Measurements from ENCODE around the gene LRGUK.
"Not testable (repeated sequence)": the region's sequence is repeated elsewhere in the genome, so short reads cannot be mapped to it uniquely, and the experiment has no call there.

LRGUK gene
- total RNA-seq, result 0.26 to 0.66 reads per million in 2 experiments

DNA sequence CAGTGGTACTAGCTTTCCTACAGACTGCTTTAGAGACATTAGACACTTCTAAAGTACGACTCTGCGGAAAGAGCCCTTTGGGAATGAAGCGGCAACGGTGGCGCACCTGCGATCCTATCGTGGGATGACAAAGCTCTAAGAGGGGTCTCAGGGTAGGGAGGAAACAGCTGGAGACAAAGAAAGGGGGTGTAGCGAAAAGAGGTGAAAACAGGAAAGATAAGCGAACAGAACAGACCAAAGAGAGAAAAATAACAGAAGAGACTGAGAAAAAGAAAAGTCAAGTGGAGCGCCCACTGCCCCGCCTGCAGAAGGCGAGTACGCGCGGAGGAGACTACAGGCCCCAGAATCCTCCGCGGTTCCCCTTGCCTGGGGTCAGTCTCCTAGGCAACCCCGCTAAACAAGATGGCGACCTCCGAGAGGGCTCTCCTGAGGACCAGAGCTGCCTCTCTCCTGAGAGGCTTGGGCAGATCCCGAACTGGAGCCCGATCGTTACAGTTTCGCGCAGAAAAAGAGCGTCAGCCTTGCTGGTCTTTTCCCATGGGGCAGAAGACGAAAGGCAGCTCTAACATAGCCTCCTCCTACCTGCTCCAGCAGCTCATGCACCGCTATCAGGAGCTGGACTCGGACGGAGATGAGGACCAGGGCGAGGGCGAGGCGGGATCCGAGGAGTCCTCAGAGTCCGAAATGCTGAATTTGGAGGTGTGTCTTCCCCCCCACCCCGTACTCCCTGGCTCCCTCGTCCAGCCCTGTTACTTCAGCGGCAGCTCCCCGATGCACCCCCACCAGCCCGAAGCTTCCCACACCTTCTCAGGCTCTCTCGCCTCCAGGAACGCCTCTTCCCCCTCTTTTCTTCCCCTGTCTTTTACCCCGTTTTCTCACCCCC is at the start of gene LRGUK:
LRGUK (plus strand) TSS at position 375 of the 883 bp plus-strand sequence; CDS start at position 403, 28 bp downstream.
- DNase-seq (ENCODE audit: low read depth), result peak; percentile 67

DNA sequence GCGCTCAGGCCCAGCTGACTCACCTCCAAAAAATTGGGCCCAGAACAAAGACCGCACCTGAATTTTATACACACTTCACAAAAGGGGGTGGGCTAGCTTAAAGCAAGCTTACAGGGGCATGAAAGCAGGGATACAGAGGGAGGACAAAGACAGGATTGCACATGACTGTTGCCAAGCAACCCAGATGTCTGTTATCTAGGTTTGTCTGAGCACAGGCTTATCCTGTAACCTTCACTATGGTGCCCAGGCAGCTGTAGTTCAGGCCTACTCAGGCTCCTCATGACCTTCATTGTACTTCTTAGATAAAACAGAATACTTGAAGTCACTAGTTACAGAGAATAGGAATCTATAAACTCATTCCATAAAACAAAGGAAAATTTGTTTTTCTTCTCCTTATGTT is 49.6 kb upstream of the LRGUK start:
- DNase-seq (ENCODE audit: low read depth), result not testable (repeated sequence)

DNA sequence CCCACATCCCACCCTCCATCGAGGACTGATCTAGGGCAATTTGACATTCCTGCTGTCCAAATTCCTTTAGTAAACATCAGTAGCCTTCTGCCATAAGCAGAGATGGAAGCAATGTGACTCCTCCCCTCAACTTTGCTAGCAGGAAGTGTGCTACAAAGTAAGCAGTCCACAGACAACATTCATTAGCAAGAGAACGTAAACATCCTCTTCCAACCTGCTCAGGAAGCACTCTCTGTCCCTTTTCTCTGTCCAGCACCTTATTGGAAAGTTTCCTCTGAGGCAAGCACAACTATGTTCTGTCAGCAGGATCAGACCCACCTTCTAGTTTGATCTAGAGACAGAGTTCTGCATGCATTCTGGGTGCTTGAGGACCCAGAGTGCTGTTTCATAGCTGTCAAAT is 48.1 kb upstream of the LRGUK start:
- DNase-seq (ENCODE audit: low read depth), result no peak

DNA sequence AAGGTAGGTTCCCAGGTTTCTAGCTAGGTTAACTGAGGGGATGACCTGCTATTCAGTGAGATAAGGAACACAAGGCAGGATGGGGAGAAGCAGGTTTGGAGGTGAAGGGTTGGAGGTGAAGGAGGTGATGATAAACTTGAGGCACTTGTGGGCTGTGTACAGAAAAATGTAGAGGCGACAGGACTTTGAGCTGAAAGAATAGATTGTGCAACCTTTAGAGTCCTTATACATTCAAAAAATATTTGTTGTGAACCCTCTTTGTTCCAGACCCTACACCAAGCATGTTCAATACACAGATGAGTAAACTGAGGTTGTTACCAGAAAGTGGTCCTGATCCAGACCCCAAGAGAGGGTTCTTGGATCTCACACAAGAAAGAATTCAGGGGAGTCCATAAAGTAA is 45.4 kb upstream of the LRGUK start:
- no peak for DNase-seq (ENCODE audit: low read depth)

DNA sequence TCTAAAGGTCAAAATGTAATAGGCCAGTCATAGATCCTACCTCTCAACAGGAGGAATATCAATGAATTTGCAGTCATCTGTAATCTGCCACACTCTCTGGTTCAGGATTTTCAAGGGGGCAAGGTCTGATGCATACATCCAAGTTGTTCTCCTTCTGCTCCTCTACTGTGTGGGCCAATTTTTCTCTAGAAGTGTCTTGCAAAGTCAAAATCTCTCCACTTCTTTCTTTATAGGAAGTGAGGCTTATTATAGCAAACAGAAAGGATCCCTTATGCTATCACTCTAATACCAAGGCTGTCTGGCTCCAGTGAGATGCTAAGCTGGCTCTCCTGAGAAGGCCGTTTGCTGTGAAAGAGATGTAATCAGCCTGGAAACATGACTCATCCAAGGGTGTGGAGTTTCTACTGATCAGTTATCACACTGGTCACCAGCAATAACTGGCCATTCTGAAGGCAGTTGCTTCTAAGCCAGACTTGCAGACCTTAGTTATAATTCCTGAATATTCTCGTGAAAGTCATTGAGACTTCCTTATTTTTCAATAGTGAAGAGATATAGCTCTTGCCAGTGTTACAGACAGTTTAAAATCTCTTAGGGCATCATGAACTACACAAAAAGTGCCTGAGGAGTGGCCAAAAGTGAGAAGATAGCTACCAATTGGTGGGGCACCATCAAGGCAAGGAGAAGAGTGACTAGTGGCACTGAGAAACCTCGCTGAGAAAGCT is 43.2 kb upstream of the LRGUK start:
- no peak for DNase-seq (ENCODE audit: low read depth)

- no peak for DNase-seq (ENCODE audit: low read depth)
These were observed 42.5 kb upstream of the LRGUK start for GRCh38 chr7:134084488-134085144.

GRCh38 chr7:134085311-134085710 is 41.8 kb upstream of the LRGUK start:
- no peak for DNase-seq (ENCODE audit: low read depth)

DNA sequence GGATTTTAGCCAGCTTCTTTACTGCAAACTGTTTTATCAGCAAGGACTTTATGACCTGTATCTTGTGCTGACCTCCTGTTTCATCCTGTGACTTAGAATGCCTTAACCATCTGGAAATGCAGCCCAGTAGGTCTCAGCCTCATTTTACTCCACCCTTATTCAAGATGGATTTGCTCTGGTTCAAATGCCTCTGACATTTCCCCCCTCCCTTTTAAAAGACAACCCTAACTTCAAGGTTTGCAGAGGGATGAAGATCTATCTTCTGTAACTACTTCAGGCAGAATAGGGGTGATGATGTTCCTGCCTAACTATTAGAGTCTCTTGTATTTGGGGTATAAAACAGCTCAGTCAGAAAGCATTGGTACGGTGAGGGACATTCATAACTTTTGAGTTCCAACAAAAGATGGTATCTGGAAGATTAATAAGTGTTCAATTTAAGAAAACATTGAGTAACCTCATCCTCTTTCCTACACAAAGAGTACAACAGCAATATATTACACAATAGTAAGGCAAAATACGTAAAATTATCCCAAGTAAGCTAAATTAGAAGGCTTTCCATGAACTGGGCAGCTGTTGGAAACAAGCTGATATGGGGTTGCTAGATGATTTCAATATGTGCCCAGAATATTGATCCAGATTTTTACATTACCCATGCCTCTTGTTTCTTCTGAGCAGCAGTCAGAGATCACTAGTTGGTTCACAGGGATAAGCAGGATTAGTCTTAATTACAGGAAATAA is 40.0 kb upstream of the LRGUK start:
- no peak for DNase-seq (ENCODE audit: low read depth)

DNA sequence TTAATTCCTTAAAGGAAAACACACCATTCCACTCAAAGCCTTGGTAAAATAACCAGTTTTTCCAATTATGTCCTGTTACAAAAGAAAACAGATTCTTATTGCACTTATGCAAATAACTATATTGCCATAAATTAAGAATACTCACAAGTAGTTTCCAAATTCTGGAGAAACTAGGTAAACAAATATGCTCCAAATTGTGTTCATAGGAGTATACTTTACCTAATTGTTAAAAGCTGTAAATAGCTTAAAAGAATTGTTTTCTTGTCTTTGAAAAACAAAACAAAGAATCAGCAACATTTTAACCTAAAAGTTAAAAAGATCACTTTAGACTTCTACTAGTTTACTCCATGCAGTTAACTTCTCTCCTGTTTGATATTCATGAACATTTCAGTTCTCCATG is 38.9 kb upstream of the LRGUK start:
- no peak for DNase-seq (ENCODE audit: low read depth)

DNA sequence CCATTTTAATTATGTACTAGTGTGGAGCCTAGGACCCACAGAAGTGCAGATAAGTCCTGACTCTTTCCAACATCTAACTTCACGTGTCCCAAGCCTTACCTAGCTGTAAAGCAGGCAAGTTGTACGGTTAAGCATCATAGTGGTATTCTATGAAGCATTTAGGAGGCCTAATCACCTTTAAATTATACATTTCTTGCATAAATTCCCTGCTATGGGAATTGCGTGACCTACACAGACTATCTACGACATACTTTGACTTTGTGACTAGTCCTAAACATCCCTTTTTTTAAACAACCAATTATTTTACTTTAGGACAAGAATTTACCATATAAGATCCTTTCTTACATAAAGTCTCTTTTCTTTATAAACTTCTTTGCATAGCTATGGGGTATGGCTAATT is 37.7 kb upstream of the LRGUK start:
- DNase-seq (ENCODE audit: low read depth), result no peak

GRCh38 chr7:134098072-134098471 is 29.1 kb upstream of the LRGUK start:
- DNase-seq (ENCODE audit: low read depth), result no peak

GRCh38 chr7:134101716-134102115 is 25.4 kb upstream of the LRGUK start:
- no peak for DNase-seq (ENCODE audit: low read depth)

- DNase-seq (ENCODE audit: low read depth), result no peak
These were observed 23.0 kb upstream of the LRGUK start for GRCh38 chr7:134104166-134104565.

GRCh38 chr7:134105841-134106240 is 21.3 kb upstream of the LRGUK start:
- DNase-seq (ENCODE audit: low read depth), result no peak

DNA sequence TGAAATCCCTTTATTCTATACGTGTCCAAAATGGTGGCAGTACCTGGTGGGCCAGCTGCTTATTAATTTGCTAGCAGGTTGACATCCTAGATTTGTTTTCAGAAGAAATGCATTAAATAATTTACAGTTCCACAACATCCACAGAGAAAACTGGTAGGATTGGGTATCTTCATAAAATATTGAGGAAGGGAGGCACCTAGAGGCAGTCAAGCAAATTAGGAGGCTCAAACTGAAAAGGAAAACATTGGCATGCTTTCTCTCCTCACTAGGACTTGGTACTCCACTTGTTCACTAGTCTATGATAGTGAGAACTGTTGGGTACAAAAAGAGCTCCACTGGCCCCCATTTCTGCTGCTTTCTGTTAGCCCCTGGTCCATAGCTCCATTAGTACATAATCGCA is 18.3 kb upstream of the LRGUK start:
- DNase-seq (ENCODE audit: low read depth), result no peak

DNA sequence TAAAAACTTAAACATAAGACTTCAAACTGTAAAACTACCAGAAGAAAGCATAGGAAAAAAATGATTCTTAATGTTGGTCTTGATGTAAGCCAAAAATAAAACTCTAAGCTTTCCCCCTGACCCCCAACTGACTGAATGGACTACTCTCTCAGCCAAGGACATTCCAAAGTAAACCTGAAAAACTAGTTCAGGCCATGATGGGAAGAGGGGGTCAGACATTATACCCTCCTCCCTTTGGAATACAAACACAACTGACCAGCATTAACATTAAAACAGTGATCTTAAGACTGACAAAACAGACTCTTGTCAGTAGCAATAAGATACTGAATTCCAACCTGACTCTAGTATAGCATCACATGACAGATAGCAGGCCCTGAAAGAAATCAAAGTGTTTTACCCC is 13.5 kb upstream of the LRGUK start:
- no peak for DNase-seq (ENCODE audit: low read depth)

DNA sequence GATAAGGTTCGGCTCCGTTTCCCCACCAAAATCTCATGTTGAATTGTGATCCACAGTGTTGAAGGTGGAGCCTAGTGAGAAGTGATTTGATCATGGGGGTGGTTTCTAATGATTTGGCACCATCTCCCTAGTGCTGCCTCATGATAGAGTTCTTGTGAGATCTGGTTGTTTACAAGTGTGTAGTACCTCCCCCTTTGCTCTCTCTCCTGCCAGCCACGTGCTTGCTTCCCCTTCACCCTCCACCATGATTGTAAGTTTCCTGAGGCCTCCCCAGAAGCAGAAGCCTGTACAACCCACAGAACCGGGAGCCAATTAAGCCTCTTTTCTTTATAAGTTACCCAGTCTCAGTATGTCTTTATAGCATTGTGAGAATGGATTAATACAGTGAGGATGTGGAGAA is 12.1 kb upstream of the LRGUK start:
- no peak for DNase-seq (ENCODE audit: low read depth)

DNA sequence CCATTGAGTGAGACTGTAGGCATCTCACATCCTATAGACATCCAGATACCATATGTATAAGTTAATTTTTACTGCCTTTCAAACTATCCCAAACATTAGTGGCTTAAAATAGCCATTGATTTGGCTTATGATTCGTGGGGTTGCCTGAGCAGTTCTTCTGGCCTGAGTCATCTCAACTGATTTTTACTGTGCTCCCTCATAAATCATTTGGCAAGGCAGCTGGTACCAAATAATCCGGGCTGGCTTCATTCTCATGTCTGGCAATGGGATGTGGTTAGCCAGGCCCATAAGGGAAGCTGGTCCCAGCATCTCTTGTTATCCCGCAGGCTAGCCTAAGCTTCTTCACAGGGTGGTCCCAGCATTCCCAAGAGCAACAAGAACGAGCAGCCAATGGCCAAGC is 6.7 kb upstream of the LRGUK start:
- DNase-seq (ENCODE audit: low read depth), result no peak

DNA sequence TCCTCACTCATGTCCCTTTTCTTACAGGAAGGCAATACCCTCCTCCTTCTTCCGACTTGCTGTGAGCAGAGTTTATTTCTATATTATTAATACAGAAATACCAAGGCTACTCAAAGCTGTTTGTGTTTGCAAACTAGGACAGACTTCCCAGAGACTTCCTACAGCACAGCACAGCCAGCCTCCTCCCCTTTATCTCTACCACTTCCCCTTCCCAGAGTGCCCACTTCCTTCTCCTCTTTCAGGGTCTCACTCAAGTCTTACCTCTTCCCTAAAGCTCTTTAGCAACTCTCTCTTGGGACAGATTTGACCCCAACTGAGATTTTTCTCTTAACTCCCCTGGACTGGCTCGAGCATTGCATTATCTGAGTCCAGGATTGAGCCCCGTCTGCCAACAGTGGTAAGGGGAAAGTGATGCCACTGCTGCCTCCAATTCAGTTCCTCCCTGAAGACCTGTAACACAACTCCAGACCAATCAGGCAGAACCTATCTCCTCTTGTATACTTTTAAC is 5.5 kb upstream of the LRGUK start:
- no peak for DNase-seq (ENCODE audit: low read depth)

DNA sequence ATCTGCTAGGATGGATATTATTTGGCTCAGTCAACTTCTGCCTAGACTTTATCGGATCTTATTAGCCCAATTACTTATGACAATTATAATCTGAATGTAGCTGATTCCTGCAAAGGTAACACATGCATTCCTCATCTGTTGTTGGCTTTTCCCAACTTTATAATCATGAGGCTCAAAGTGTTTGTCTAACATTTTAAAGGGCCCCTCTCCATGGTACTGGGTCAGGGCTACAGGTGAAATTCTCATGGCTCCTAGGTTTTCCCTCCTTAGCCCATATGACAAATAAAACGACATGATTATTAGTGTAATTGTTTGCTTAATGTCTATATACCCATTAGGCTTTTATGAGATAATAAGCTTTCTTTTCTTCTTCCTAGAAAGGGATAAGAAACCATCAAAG is 4.2 kb upstream of the LRGUK start:
- no peak for DNase-seq (ENCODE audit: low read depth)

GRCh38 chr7:134126146-134126545 is 994 bp upstream of the LRGUK start:
- no peak for DNase-seq (ENCODE audit: low read depth)

GRCh38 chr7:134126596-134126965 is 559 bp upstream of the LRGUK start:
- DNase-seq (ENCODE audit: low read depth), result no peak

Measured in T follicular helper cell (primary cell).